Skeletal muscle tissue (tissue), 4 donors: ENCODE data around the gene PTPRE. TPM values are rescaled to one million over a fixed set of nuclear protein-coding genes. Genes with fewer than 3 reads are reported as not detected.

Experiments
- H3K27ac ChIP-seq: one replicate; pipeline ENCODE4 v1.7.0; 2013; ENCODE audit warnings: mild to moderate bottlenecking, low read depth, low read length, inconsistent platforms
- H3K27me3 ChIP-seq, 3 donors: one replicate each; pipeline ENCODE4 v1.7.0; 2013; ENCODE audit warnings: low read length in 3 of 3; ENCODE audit not compliant: control insufficient read depth in 3 of 3, insufficient read depth in 3 of 3
- H3K36me3 ChIP-seq, 3 donors: one replicate each; pipeline ENCODE4 v1.7.0; 2013; ENCODE audit warnings: low read length in 3 of 3; ENCODE audit not compliant: control insufficient read depth in 3 of 3, insufficient read depth in 3 of 3
- H3K4me1 ChIP-seq, 3 donors: one replicate each; pipeline ENCODE4 v1.7.0; 2013; ENCODE audit warnings: low read length in 3 of 3, mild to moderate bottlenecking in 3 of 3; ENCODE audit not compliant: control insufficient read depth in 3 of 3, insufficient read depth in 3 of 3
- H3K4me3 ChIP-seq, 3 donors: one replicate each; pipeline ENCODE4 v1.7.0; 2013; ENCODE audit warnings: low read length in 3 of 3
- H3K9ac ChIP-seq, 3 donors: one replicate each; pipeline ENCODE4 v1.7.0; 2013; ENCODE audit warnings: low read length in 3 of 3, mild to moderate bottlenecking in 3 of 3, moderate library complexity in 2 of 3, low read depth in 1 of 3
- H3K9me3 ChIP-seq, 3 donors: one replicate each; pipeline ENCODE4 v1.7.0; 2013; ENCODE audit warnings: low read length in 3 of 3; ENCODE audit not compliant: control insufficient read depth in 3 of 3
- total RNA-seq: library from RNA; depleted of rRNA; stranded (reverse); fragments of >200 nt; gene quantifications from one replicate; pipeline ENCODE4 v1.2.3, GENCODE V29; 2014
- donor health status: Osteomylitis.

PTPRE gene
- total RNA-seq, 1 donor from 2014 or later = 7.8 TPM

DNA sequence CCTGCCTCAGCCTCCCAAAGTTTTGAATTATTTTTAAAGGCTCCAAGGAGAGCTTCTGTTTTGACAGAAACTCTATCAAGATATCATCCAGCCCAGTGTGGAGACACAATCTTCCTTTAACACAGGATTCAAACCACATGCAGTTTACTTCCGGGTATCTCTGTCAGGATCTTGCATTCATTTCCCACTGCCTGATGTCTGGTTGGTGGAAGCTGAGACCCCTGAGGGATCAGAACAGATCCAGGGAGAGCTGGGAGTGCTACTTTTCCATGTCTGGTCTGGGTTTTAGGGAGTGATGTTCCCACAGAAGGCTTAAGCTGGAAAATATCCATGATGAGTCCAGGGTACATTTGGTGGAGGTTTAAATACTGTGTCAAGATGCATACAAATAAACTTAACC is 16.7 kb downstream of the PTPRE start:
- no peak overlapping the region for H3K9ac ChIP-seq
- no peaks in the 10 kb centered on the region for H3K9me3 ChIP-seq
- peak overlapping the region; percentile 72 for H3K27ac ChIP-seq
- H3K4me3 ChIP-seq = no peak overlapping the region
- peaks cover 47 to 51% (median 49%) of the 10 kb centered on the region in 3 donors for H3K4me1 ChIP-seq
- H3K36me3 ChIP-seq = no peaks in the 10 kb centered on the region
- H3K27me3 ChIP-seq = no peaks in the 10 kb centered on the region

DNA sequence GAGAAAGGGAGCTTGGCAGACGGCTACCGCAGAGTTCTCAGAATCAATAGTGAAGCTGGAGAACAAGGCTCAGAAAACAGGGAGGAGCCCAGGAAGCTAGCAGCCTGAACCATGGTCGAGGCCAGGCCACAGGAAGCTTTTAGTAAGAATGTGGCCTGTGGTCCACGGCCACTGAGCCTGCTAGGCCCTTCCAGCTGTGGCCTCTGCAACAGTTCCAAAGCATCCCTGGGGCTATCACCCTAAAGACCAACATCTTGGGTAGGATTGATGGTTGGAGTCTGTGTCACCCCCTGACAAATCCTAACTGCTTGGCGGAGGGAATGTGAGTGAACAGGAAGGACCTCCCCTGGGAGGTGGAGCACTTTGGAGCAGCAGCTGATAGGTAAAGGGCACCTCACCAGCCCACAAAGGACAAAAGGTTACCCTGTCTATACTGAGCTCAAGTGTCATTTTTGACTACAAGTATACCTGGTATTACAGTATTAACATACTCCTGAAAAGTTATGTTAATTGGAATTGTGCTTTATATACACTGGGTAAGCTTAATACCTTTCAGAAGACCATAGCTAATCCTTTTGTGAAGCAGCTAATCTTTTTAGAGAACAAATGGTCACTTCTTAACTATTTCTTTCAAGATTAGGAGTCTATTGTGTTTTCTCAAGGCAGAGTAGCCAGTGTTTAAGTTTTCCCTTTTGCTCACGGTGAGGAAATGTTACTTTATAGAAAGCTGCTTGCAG is 18.7 kb downstream of the PTPRE start:
- H3K4me3 ChIP-seq = no peak overlapping the region
- H3K27ac ChIP-seq = no peak overlapping the region
- peaks cover 28 to 31% (median 29%) of the 10 kb centered on the region in 3 donors for H3K4me1 ChIP-seq
- no peaks in the 10 kb centered on the region for H3K27me3 ChIP-seq
- H3K36me3 ChIP-seq = no peaks in the 10 kb centered on the region
- H3K9ac ChIP-seq = no peak overlapping the region
- no peaks in the 10 kb centered on the region for H3K9me3 ChIP-seq

- H3K9me3 ChIP-seq = no peaks in the 10 kb centered on the region
- H3K27ac ChIP-seq = no peak overlapping the region
- peaks cover 21 to 26% (median 23%) of the 10 kb centered on the region in 3 donors for H3K4me1 ChIP-seq
- H3K4me3 ChIP-seq = no peak overlapping the region
- H3K36me3 ChIP-seq = no peaks in the 10 kb centered on the region
- H3K9ac ChIP-seq = no peak overlapping the region
- no peaks in the 10 kb centered on the region for H3K27me3 ChIP-seq
These were observed 19.6 kb downstream of the PTPRE start for GRCh38 chr10:127926455-127926854.

- Histone ChIP-seq H3K9me3 (peaks cover 0 to 3% (median 0%) of the 10 kb centered on the region in 3 donors), H3K9ac (no peak overlapping the region), H3K4me1 (peaks cover 3 to 8% (median 5%) of the 10 kb centered on the region in 3 donors), H3K27me3 (no peaks in the 10 kb centered on the region), H3K36me3 (no peaks in the 10 kb centered on the region), H3K27ac (no peak overlapping the region), H3K4me3 (no peak overlapping the region)
These were observed 21.3 kb downstream of the PTPRE start for GRCh38 chr10:127928021-127928806.

DNA sequence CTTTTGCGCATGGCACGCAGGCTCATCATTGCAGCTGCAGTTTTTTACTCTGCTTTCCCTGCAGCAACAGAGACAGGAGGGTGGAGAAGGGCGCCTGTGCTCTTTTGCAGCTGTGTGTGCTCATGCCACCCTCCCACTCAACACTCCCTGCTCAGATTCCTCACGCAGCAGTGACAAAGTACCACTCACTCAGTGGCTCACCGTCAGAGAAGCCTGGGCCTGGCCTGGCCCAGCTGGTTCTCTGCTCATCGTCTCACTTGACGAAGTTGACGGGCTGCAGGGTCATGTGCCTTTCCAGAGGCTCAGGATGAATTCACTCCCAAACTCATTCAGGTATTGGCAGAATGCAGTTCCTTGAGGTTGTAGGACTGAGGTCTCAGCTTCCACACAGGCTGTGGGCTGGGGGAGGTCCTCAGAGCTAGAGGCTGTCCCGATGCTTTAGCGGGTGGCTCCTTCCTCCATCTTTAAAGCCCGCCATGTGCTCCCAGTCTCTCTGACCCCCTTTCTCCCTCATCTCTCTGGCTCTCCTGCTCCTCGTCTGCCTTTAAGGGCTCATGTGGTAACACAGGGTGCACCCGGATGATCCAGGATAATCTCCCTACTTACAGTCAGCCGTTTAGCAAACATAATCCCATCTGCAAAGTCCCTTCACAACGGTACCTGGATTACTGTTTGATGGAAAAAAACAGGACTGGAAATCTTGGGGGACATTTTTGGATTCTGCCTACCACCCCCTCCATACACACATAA is 25.8 kb downstream of the PTPRE start:
- Histone ChIP-seq H3K4me3 (no peak overlapping the region), H3K27ac (no peak overlapping the region), H3K36me3 (no peaks in the 10 kb centered on the region), H3K4me1 (peaks cover 0 to 5% (median 0%) of the 10 kb centered on the region in 3 donors), H3K9ac (no peak overlapping the region), H3K27me3 (peaks cover 5 to 14% (median 12%) of the 10 kb centered on the region in 3 donors), H3K9me3 (peaks cover 0 to 3% (median 0%) of the 10 kb centered on the region in 3 donors)

GRCh38 chr10:127933271-127933670 is 26.4 kb downstream of the PTPRE start:
- no peak overlapping the region for H3K9ac ChIP-seq
- no peak overlapping the region for H3K4me3 ChIP-seq
- H3K9me3 ChIP-seq = peaks cover 0 to 3% (median 0%) of the 10 kb centered on the region in 3 donors
- H3K27me3 ChIP-seq = peaks cover 5 to 16% (median 12%) of the 10 kb centered on the region in 3 donors
- peaks cover 0 to 1% (median 0%) of the 10 kb centered on the region in 3 donors for H3K4me1 ChIP-seq
- H3K27ac ChIP-seq = no peak overlapping the region
- H3K36me3 ChIP-seq = no peaks in the 10 kb centered on the region

- Histone ChIP-seq H3K36me3 (no peaks in the 10 kb centered on the region), H3K4me3 (no peak overlapping the region), H3K4me1 (no peaks in the 10 kb centered on the region), H3K27me3 (peaks cover 5 to 16% (median 12%) of the 10 kb centered on the region in 3 donors), H3K9me3 (peaks cover 0 to 3% (median 0%) of the 10 kb centered on the region in 3 donors), H3K9ac (no peak overlapping the region), H3K27ac (no peak overlapping the region)
These were observed 27.5 kb downstream of the PTPRE start for GRCh38 chr10:127934383-127934782.

GRCh38 chr10:127935071-127935561 is 28.2 kb downstream of the PTPRE start:
- H3K27ac ChIP-seq = no peak overlapping the region
- H3K4me3 ChIP-seq = no peak overlapping the region
- H3K36me3 ChIP-seq = no peaks in the 10 kb centered on the region
- H3K4me1 ChIP-seq = no peaks in the 10 kb centered on the region
- H3K27me3 ChIP-seq = peaks cover 10 to 16% (median 16%) of the 10 kb centered on the region in 3 donors
- peaks cover 0 to 3% (median 0%) of the 10 kb centered on the region in 3 donors for H3K9me3 ChIP-seq
- H3K9ac ChIP-seq = no peak overlapping the region

GRCh38 chr10:127937069-127937468 is 30.2 kb downstream of the PTPRE start:
- H3K27me3 ChIP-seq = peaks cover 13 to 22% (median 16%) of the 10 kb centered on the region in 3 donors
- no peak overlapping the region for H3K27ac ChIP-seq
- no peak overlapping the region for H3K4me3 ChIP-seq
- no peaks in the 10 kb centered on the region for H3K4me1 ChIP-seq
- no peak overlapping the region for H3K9ac ChIP-seq
- peaks cover 0 to 3% (median 0%) of the 10 kb centered on the region in 3 donors for H3K9me3 ChIP-seq
- no peaks in the 10 kb centered on the region for H3K36me3 ChIP-seq
